Stomach (tissue), 9 donors: ENCODE data around the gene LRFN2. TPM values are rescaled to one million over a fixed set of nuclear protein-coding genes. Genes with fewer than 3 reads are reported as not detected.

Experiments used
- DNase-seq, 2 donors: peaks; one replicate each; pipeline versions ENCODE4 v3.0.0 to v3.0.0-alpha.2; 2013 to 2019
- H3K27ac ChIP-seq, 5 donors: fragments of 200-600 bp in 4 of 5; sonication (generic) in 4 of 5; one replicate each; pipeline ENCODE4 v1.5.1; 2013 to 2019; ENCODE audit warnings: mild to moderate bottlenecking in 1 of 5, moderate library complexity in 1 of 5
- H3K27me3 ChIP-seq, 3 donors: fragments of 200-600 bp; sonication (generic); one replicate each; pipeline ENCODE4 v1.5.1; 2017 to 2019; ENCODE audit warnings: mixed run types in 1 of 3
- H3K36me3 ChIP-seq, 4 donors: fragments of 200-600 bp; sonication (generic); 1 replicate in 3 of 4; 2 replicates in 1 of 4; pipeline ENCODE4 v1.5.1; 2016 to 2019
- H3K4me1 ChIP-seq, 4 donors: fragments of 200-600 bp; sonication (generic); one replicate each; pipeline ENCODE4 v1.5.1; 2016 to 2019
- H3K4me3 ChIP-seq, 4 donors: fragments of 200-600 bp; sonication (generic) in 3 of 4; one replicate each; pipeline ENCODE4 v1.5.1; 2016 to 2019; ENCODE audit warnings: mild to moderate bottlenecking in 1 of 4
- H3K9me3 ChIP-seq, 4 donors: fragments of 200-600 bp; sonication (generic); one replicate each; pipeline ENCODE4 v1.5.1; 2016 to 2019
- EP300 ChIP-seq: sonication (generic); formaldehyde crosslinking; IDR thresholded peaks from one replicate; pipeline ENCODE4 v1.6.1; 2017; ENCODE audit warnings: antibody characterized with exemption
- POLR2A ChIP-seq, 4 donors: fragments of 450-650 bp; IDR thresholded peaks; one replicate each; pipeline ENCODE4 v1.6.1; 2016; ENCODE audit warnings: antibody characterized with exemption in 4 of 4, control low read depth in 2 of 4, mild to moderate bottlenecking in 1 of 4, moderate library complexity in 1 of 4
- POLR2AphosphoS5 ChIP-seq, 3 donors: sonication (generic); formaldehyde crosslinking; IDR thresholded peaks; one replicate each; pipeline ENCODE4 v1.6.1; 2016; ENCODE audit warnings: antibody characterized with exemption in 3 of 3
- WGBS, 5 donors: extraction: QIAGEN DNeasy Blood & Tissue Kit in 3 of 5; methylation state at CpG; one replicate each; pipeline versions ENCODE4 v1.1.5 to v1.1.7; 2013 to 2018; 5-methylcytosine and 5-hydroxymethylcytosine counted together
- intact Hi-C: fragments of 100-400 bp; cut with DNase I; formaldehyde crosslinking; loops from one replicate; pipeline ENCODE4 v1.15.1; 2023; ENCODE audit warnings: low total_unique reads
- polyA plus RNA-seq, 3 donors: library from polyadenylated mRNA; stranded (reverse); fragments of 200-250 nt; gene quantifications; one replicate each; pipeline ENCODE4 v1.2.3, GENCODE V29; 2013
- total RNA-seq, 5 donors: library from RNA; depleted of rRNA; stranded (reverse); fragments of >200 nt; gene quantifications; one replicate each; pipeline versions ENCODE4 v1.1.0 to v1.2.3, GENCODE V29; 2014 to 2016
- TF ChIP-seq, protein P1 (sequence below), 7 experiments: fragments of 450-650 bp in 4 of 7; fragments of 200-600 bp in 3 of 7; sonication (generic) in 3 of 7; IDR thresholded peaks; one replicate each; pipeline ENCODE4 v1.5.1; 2016 to 2019; ENCODE audit warnings: antibody characterized with exemption in 7 of 7, control low read depth in 2 of 7, mild to moderate bottlenecking in 1 of 7
- donor health status: healthy with polysubstance abuse.
- donor health status: Bipolar disorder and iron deficiency.
- donor health status: healthy.

LRFN2 gene
- total and polyA plus RNA-seq, 8 donors = 0.10 TPM; not detected in 7

- DNase-seq = no peak
- Histone ChIP-seq H3K9me3 (peaks cover 0 to 4% (median 0%) of the 10 kb centered on the region in 4 donors), H3K36me3 (no peaks in the 10 kb centered on the region), H3K4me1 (no peaks in the 10 kb centered on the region), H3K4me3 (no peak overlapping the region), H3K27ac (no peak overlapping the region), H3K27me3 (peaks cover 0 to 5% (median 0%) of the 10 kb centered on the region in 3 donors)
- no peak for TF ChIP-seq POLR2A (IDR thresholded peaks at IDR 0.05)
- TF ChIP-seq, protein P1, sequence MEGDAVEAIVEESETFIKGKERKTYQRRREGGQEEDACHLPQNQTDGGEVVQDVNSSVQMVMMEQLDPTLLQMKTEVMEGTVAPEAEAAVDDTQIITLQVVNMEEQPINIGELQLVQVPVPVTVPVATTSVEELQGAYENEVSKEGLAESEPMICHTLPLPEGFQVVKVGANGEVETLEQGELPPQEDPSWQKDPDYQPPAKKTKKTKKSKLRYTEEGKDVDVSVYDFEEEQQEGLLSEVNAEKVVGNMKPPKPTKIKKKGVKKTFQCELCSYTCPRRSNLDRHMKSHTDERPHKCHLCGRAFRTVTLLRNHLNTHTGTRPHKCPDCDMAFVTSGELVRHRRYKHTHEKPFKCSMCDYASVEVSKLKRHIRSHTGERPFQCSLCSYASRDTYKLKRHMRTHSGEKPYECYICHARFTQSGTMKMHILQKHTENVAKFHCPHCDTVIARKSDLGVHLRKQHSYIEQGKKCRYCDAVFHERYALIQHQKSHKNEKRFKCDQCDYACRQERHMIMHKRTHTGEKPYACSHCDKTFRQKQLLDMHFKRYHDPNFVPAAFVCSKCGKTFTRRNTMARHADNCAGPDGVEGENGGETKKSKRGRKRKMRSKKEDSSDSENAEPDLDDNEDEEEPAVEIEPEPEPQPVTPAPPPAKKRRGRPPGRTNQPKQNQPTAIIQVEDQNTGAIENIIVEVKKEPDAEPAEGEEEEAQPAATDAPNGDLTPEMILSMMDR (IDR thresholded peaks at IDR 0.05) = no peak
- no peak for TF ChIP-seq EP300
- TF ChIP-seq POLR2AphosphoS5 (IDR thresholded peaks at IDR 0.05) = no peak
- intact Hi-C loops = no loop called here
- WGBS, 5 donors = 73 to 89% (median 80%) methylated on average over 3 of the region's 3 CpGs
Measured at GRCh38 chr6:40469323-40469722, 117.8 kb downstream of the LRFN2 start.

DNA sequence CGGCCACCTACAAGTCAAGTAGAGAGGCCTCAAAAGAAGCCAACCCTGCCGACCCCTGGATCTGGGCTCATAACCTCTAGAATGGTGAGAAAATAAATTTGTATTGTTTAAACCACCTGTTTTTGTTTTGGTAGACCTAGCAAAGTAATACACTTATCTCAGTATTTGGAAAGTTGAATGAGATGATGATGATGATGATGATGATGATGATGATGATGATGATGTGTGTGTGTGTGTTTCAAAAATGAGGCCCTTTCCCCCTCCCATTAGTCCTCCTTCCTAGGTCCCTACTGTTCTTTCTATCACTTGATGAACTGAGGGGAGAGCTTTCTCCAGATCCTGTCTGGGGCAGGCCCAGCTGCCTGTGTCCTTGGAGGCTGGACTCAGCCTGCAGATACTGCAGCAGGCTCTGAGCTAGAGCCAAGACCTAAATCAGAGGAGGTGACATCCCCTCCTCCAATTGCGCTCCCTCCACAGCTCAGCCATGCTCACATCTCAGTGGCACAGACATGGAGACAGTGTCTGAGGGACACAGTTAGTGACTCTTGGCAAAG is 120.1 kb downstream of the LRFN2 start:
- H3K9me3 ChIP-seq = peaks cover 0 to 4% (median 0%) of the 10 kb centered on the region in 4 donors
- H3K27me3 ChIP-seq = no peaks in the 10 kb centered on the region
- WGBS, 5 donors = 87 to 93% (median 93%) methylated on average over 3 of the region's 3 CpGs
- H3K27ac ChIP-seq = no peak overlapping the region
- no peak for TF ChIP-seq EP300
- no peak for TF ChIP-seq POLR2AphosphoS5 (IDR thresholded peaks at IDR 0.05)
- no peak for TF ChIP-seq POLR2A (IDR thresholded peaks at IDR 0.05)
- TF ChIP-seq, protein P1 (IDR thresholded peaks at IDR 0.05) = no peak
- H3K4me1 ChIP-seq = no peaks in the 10 kb centered on the region
- no peak overlapping the region for H3K4me3 ChIP-seq
- DNase-seq = no peak
- H3K36me3 ChIP-seq = no peaks in the 10 kb centered on the region
- intact Hi-C loops = no loop called here

DNA sequence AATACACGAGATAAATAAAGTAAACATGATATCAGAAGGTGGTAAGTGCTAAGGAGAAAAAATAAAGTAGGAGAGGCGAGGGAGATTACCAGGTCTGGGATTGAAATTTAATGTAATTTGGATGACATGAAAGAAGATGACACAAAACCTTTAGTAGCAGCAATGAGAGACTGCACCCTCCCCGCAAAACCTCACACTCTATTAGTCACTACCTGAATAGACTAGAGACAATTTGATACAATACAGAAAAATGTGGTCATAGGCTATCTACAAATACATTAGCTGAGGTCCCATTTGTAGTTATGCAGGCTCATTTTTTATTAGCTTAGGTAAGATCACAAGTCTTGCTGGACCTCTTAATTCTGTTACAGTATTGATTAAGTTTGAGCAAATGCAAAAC is 125.5 kb downstream of the LRFN2 start:
- 24 to 59% (median 46%) methylated on average over 3 of the region's 3 CpGs for WGBS, 5 donors
- TF ChIP-seq POLR2AphosphoS5 (IDR thresholded peaks at IDR 0.05) (no peak), POLR2A (IDR thresholded peaks at IDR 0.05) (no peak), EP300 (no peak)
- TF ChIP-seq, protein P1 (IDR thresholded peaks at IDR 0.05) = no peak
- Histone ChIP-seq H3K27me3 (no peaks in the 10 kb centered on the region), H3K27ac (no peak overlapping the region), H3K9me3 (peaks cover 0 to 4% (median 0%) of the 10 kb centered on the region in 4 donors), H3K36me3 (no peaks in the 10 kb centered on the region), H3K4me3 (no peak overlapping the region), H3K4me1 (no peaks in the 10 kb centered on the region)
- intact Hi-C loops = no loop called here
- DNase-seq = no peak

DNA sequence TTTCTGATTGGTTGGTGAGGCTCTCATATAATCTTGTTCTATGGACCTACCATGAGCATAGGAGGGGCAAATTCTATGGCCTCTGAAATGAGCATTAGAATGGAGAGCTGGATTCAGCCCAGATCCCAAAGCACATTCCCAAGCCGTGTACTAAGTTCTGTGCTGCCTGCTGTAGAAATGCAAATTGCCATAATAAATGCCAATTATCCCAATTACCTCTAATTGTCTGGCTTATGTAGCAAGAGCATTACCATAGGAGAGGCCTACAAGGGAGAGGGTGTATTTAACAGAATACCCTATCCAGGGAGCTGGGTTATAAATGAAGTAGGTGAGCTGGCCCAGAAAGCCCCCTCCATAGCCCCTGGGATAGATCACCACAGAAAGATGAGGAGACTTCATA is 126.8 kb downstream of the LRFN2 start:
- no peak for DNase-seq
- Histone ChIP-seq H3K27ac (no peak overlapping the region), H3K36me3 (no peaks in the 10 kb centered on the region), H3K4me1 (no peaks in the 10 kb centered on the region), H3K4me3 (no peak overlapping the region), H3K9me3 (peaks cover 0 to 4% (median 0%) of the 10 kb centered on the region in 4 donors), H3K27me3 (no peaks in the 10 kb centered on the region)
- intact Hi-C loops = no loop called here
- no peak for TF ChIP-seq POLR2A (IDR thresholded peaks at IDR 0.05)
- 64 to 90% (median 81%) methylated on average over 1 of the region's 1 CpG for WGBS, 5 donors

DNA sequence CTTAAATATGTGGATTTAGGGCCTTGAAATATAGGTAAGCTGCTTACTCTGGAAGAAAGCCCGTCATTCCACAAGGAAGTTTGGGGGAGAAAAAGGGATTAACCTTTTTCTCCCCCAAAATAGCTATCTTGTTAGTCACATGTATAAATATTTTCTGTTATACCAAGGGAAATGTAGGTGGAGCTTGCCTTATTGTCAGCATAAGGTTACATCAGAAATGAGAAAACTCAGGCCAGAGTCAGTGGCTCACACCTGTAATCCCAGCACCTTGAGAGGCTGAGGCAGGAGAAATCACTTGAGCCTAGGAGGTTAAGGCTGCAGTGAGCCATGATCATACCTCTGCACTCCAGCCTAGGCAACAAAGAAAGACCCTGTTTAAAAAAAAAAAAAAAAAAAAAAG is 129.9 kb downstream of the LRFN2 start:
- intact Hi-C loops = no loop called here
- 86 to 94% (median 87%) methylated on average over 1 of the region's 1 CpG for WGBS, 5 donors
- no peaks in the 10 kb centered on the region for H3K36me3 ChIP-seq
- H3K4me3 ChIP-seq = no peak overlapping the region
- no peaks in the 10 kb centered on the region for H3K27me3 ChIP-seq
- TF ChIP-seq, protein P1 (IDR thresholded peaks at IDR 0.05) = no peak
- TF ChIP-seq POLR2AphosphoS5 (IDR thresholded peaks at IDR 0.05) (no peak), POLR2A (IDR thresholded peaks at IDR 0.05) (no peak), EP300 (no peak)
- no peak for DNase-seq
- H3K27ac ChIP-seq = no peak overlapping the region
- no peaks in the 10 kb centered on the region for H3K4me1 ChIP-seq
- no peaks in the 10 kb centered on the region for H3K9me3 ChIP-seq
